H1 (cell line): ENCODE data around the gene SLC41A1. TPM values are rescaled to one million over a fixed set of nuclear protein-coding genes. Genes with fewer than 3 reads are reported as not detected.

ENCODE experiments used
- CTCF ChIA-PET: fragments of 300-600 bp; sonication (Branson Sonifier 250); formaldehyde crosslinking; loops from one replicate; lab custom pipeline; 2021; ENCODE audit not compliant: partially characterized antibody; lab: Charles Lee
- POLR2A ChIA-PET: fragments of 300-600 bp; sonication (Branson Sonifier 250); formaldehyde crosslinking; loops from one replicate; lab custom pipeline; 2021; ENCODE audit warnings: inconsistent platforms; ENCODE audit not compliant: partially characterized antibody; lab: Charles Lee
- DNase-seq, 2 experiments: peaks; one replicate each; pipeline versions ENCODE4 v3.0.0 to v3.0.0-alpha.2; 2010 to 2022; ENCODE audit warnings: low spot score in 2 of 2, low read depth in 1 of 2, mixed read lengths in 1 of 2
- FAIRE-seq: peaks from 2 replicates; lab custom pipeline; 2011; peaks lifted over from hg19 to GRCh38; lab: Jason Lieb, UNC
- H2AFZ ChIP-seq: 2 replicates; pipeline ENCODE4 v1.8.1; 2012; ENCODE audit warnings: low read length, inconsistent platforms
- H2AK5ac ChIP-seq: 2 replicates; pipeline ENCODE4 v1.6.1; 2013; ENCODE audit warnings: low read depth, low read length
- H2BK120ac ChIP-seq: replicated peaks from 2 replicates; pipeline ENCODE3; 2013; ENCODE audit warnings: low read depth, low read length, inconsistent platforms
- H2BK12ac ChIP-seq: 2 replicates; pipeline ENCODE4 v1.6.1; 2013; ENCODE audit warnings: low read depth, low read length
- H2BK15ac ChIP-seq: 2 replicates; pipeline ENCODE4 v1.6.1; 2013; ENCODE audit warnings: low read length
- H2BK20ac ChIP-seq: 2 replicates; pipeline ENCODE4 v1.6.1; 2013; ENCODE audit warnings: low read length
- H2BK5ac ChIP-seq: 2 replicates; pipeline ENCODE4 v1.6.1; 2013; ENCODE audit warnings: low read depth, low read length
- H3K14ac ChIP-seq: 2 replicates; pipeline ENCODE4 v1.6.1; 2013; ENCODE audit warnings: inconsistent platforms; ENCODE audit not compliant: insufficient read length
- H3K18ac ChIP-seq: 2 replicates; pipeline ENCODE4 v1.6.1; 2013; ENCODE audit warnings: low read length; ENCODE audit errors: extremely low read depth
- H3K23ac ChIP-seq: 2 replicates; pipeline ENCODE4 v1.6.1; 2013; ENCODE audit warnings: inconsistent platforms; ENCODE audit not compliant: insufficient read length
- H3K23me2 ChIP-seq: 2 replicates; pipeline ENCODE4 v1.6.1; 2013; ENCODE audit warnings: low read depth, low read length
- H3K27ac ChIP-seq: 2 replicates; pipeline ENCODE4 v1.6.1; 2011; ENCODE audit warnings: low read depth, low read length, inconsistent platforms
- H3K27me3 ChIP-seq, 4 experiments: replicated peaks in 1 of 4; 1 replicate in 1 of 4; 2 replicates in 3 of 4; pipeline versions ENCODE4 v1.6.1 to v1.8.1; 2011 to 2013; ENCODE audit warnings: low read length in 3 of 4, mild to moderate bottlenecking in 3 of 4, inconsistent platforms in 2 of 4, mixed read lengths in 2 of 4, moderate library complexity in 1 of 4; ENCODE audit not compliant: control insufficient read depth in 3 of 4, insufficient read depth in 3 of 4; ENCODE audit errors: extremely low read depth in 1 of 4
- H3K36me3 ChIP-seq, 4 experiments: 2 replicates each; pipeline versions ENCODE4 v1.6.1 to v1.8.1; 2011 to 2013; ENCODE audit warnings: mild to moderate bottlenecking in 4 of 4, low read length in 3 of 4, moderate library complexity in 2 of 4, control low read depth in 1 of 4, inconsistent platforms in 1 of 4; ENCODE audit not compliant: insufficient read depth in 4 of 4, control insufficient read depth in 2 of 4
- H3K4ac ChIP-seq: replicated peaks from 2 replicates; pipeline ENCODE3; 2013; ENCODE audit warnings: low read length, low read depth, mixed read lengths, inconsistent platforms; ENCODE audit not compliant: insufficient read length
- H3K4me1 ChIP-seq, 4 experiments: replicated peaks in 1 of 4; 1 replicate in 1 of 4; 2 replicates in 3 of 4; pipeline versions ENCODE4 v1.6.1 to v1.8.1; 2011 to 2013; ENCODE audit warnings: low read length in 3 of 4, inconsistent platforms in 2 of 4, mixed read lengths in 1 of 4; ENCODE audit not compliant: insufficient read depth in 4 of 4, control insufficient read depth in 3 of 4
- H3K4me2 ChIP-seq, 2 experiments: 2 replicates each; pipeline versions ENCODE4 v1.6.1 to v1.8.1; 2011 to 2013; ENCODE audit warnings: low read depth in 2 of 2, low read length in 2 of 2, control low read depth in 1 of 2, inconsistent platforms in 1 of 2, mild to moderate bottlenecking in 1 of 2; ENCODE audit not compliant: insufficient read depth in 1 of 2
- H3K4me3 ChIP-seq, 4 experiments: fragments of 200-600, 300-600 bp in 1 of 4; sonication (generic), shearing (Covaris generic), sonication (Bioruptor Twin) in 1 of 4; 2 replicates each; pipeline versions ENCODE4 v1.5.1 to v1.8.1; 2011 to 2016; ENCODE audit warnings: low read length in 4 of 4, low read depth in 3 of 4, control low read depth in 2 of 4, inconsistent platforms in 2 of 4, mild to moderate bottlenecking in 2 of 4, mixed read lengths in 1 of 4, moderate library complexity in 1 of 4; ENCODE audit not compliant: insufficient read depth in 2 of 4; ENCODE audit errors: extremely low read depth in 1 of 4
- H3K56ac ChIP-seq: replicated peaks from 2 replicates; pipeline ENCODE3; 2013; ENCODE audit warnings: low read depth, mild to moderate bottlenecking, mixed read lengths, low read length, inconsistent platforms; ENCODE audit not compliant: insufficient read length
- H3K79me1 ChIP-seq: 2 replicates; pipeline ENCODE4 v1.6.1; 2013; ENCODE audit warnings: low read depth, low read length, control low read depth
- H3K79me2 ChIP-seq, 2 experiments: 2 replicates each; pipeline versions ENCODE4 v1.6.1 to v1.8.1; 2012 to 2013; ENCODE audit warnings: low read length in 2 of 2, mild to moderate bottlenecking in 2 of 2, inconsistent platforms in 1 of 2; ENCODE audit not compliant: insufficient read depth in 2 of 2, control insufficient read depth in 1 of 2
- H3K9ac ChIP-seq, 4 experiments: replicated peaks in 1 of 4; 1 replicate in 1 of 4; 2 replicates in 3 of 4; pipeline versions ENCODE4 v1.6.1 to v1.8.1; 2011 to 2013; ENCODE audit warnings: low read depth in 3 of 4, low read length in 3 of 4, control low read depth in 2 of 4, mild to moderate bottlenecking in 2 of 4, moderate library complexity in 2 of 4, inconsistent platforms in 1 of 4; ENCODE audit errors: extremely low read depth in 1 of 4
- H3K9me3 ChIP-seq, 2 experiments: 2 replicates each; pipeline versions ENCODE4 v1.6.1 to v1.8.1; 2012 to 2013; ENCODE audit warnings: mild to moderate bottlenecking in 2 of 2, moderate library complexity in 2 of 2, control low read depth in 1 of 2, inconsistent platforms in 1 of 2, low read depth in 1 of 2, low read length in 1 of 2, mixed read lengths in 1 of 2; ENCODE audit not compliant: insufficient read depth in 2 of 2
- H4K20me1 ChIP-seq, 2 experiments: replicated peaks in 1 of 2; 2 replicates each; pipeline versions ENCODE3 to v1.8.1; 2011 to 2013; ENCODE audit warnings: inconsistent platforms in 2 of 2, low read length in 2 of 2, mild to moderate bottlenecking in 1 of 2; ENCODE audit not compliant: insufficient read depth in 2 of 2, control insufficient read depth in 1 of 2
- H4K5ac ChIP-seq: 2 replicates; pipeline ENCODE4 v1.6.1; 2013; ENCODE audit warnings: low read length, low read depth, mixed read lengths, inconsistent platforms; ENCODE audit not compliant: insufficient read length
- H4K8ac ChIP-seq: 2 replicates; pipeline ENCODE4 v1.8.0; 2013; ENCODE audit warnings: mild to moderate bottlenecking, moderate library complexity, low read length, inconsistent platforms; ENCODE audit not compliant: insufficient read depth; ENCODE audit errors: extremely low read depth
- H4K91ac ChIP-seq: replicated peaks from 2 replicates; pipeline ENCODE3; 2013; ENCODE audit warnings: low read length, mixed read lengths, inconsistent platforms; ENCODE audit not compliant: insufficient read length
- BACH1 ChIP-seq: IDR thresholded peaks from 2 replicates; pipeline ENCODE4 v1.6.1; 2012; ENCODE audit warnings: low read length, improper control_type of control experiment
- CHD2 ChIP-seq: IDR thresholded peaks from 2 replicates; pipeline ENCODE4 v1.6.1; 2012; ENCODE audit warnings: low read length, improper control_type of control experiment
- FOSL1 ChIP-seq: IDR thresholded peaks from 2 replicates; pipeline ENCODE4 v1.6.1; 2011; ENCODE audit warnings: mild to moderate bottlenecking, low read depth, low read length, moderate library complexity; ENCODE audit not compliant: insufficient read depth
- GTF2F1 ChIP-seq: IDR thresholded peaks from 2 replicates; pipeline ENCODE4 v1.6.1; 2012; ENCODE audit warnings: low read depth, low read length, improper control_type of control experiment, borderline replicate concordance
- KDM4A ChIP-seq: IDR thresholded peaks from one replicate; pipeline ENCODE4 v1.7.1; 2012; ENCODE audit warnings: low read depth, mild to moderate bottlenecking, moderate library complexity, low read length, inconsistent platforms; ENCODE audit not compliant: severe bottlenecking
- MAFK ChIP-seq: IDR thresholded peaks from 2 replicates; pipeline ENCODE4 v1.6.1; 2012; ENCODE audit warnings: low read depth, mild to moderate bottlenecking, improper control_type of control experiment, low read length
- NRF1 ChIP-seq: IDR thresholded peaks from 2 replicates; pipeline ENCODE4 v1.6.1; 2011; ENCODE audit warnings: mild to moderate bottlenecking, low read depth, low read length, improper control_type of control experiment
- POU5F1 ChIP-seq: IDR thresholded peaks from 2 replicates; pipeline ENCODE4 v1.6.1; 2011; ENCODE audit warnings: low read depth, mild to moderate bottlenecking, low read length, moderate library complexity
- RFX5 ChIP-seq: IDR thresholded peaks from 2 replicates; pipeline ENCODE4 v1.6.1; 2011; ENCODE audit warnings: low read depth, low read length, improper control_type of control experiment, borderline replicate concordance
- RNF2 ChIP-seq: fragments of 200-900, 300-1000 bp; sonication (generic); IDR thresholded peaks from 2 replicates; pipeline ENCODE4 v1.7.1; 2016; ENCODE audit warnings: borderline replicate concordance, low read depth, mild to moderate bottlenecking, antibody characterized with exemption, low read length; ENCODE audit not compliant: poor library complexity, severe bottlenecking; ENCODE audit errors: missing control alignments
- SIN3A ChIP-seq, 2 experiments: IDR thresholded peaks in 1 of 2; conservative IDR thresholded peaks in 1 of 2; 2 replicates each; pipeline ENCODE4 v1.6.1; 2011 to 2012; ENCODE audit warnings: low read length in 2 of 2, improper control_type of control experiment in 1 of 2, low read depth in 1 of 2, mild to moderate bottlenecking in 1 of 2
- WGBS, 2 experiments: shearing (Covaris generic) in 1 of 2; methylation state at CpG; one replicate each; pipeline versions ENCODE4 v1.1.6 to v1.1.7; 2013 to 2015; ENCODE audit warnings: low lambda C conversion rate in 2 of 2, mixed read lengths in 2 of 2, inconsistent platforms in 1 of 2, low coverage in 1 of 2, missing lambda C conversion rate in 1 of 2; ENCODE audit not compliant: insufficient replicate concordance in 2 of 2, insufficient coverage in 1 of 2, insufficient read length in 1 of 2; ENCODE audit errors: extremely low coverage in 1 of 2, missing lambda C conversion rate in 1 of 2; 5-methylcytosine and 5-hydroxymethylcytosine counted together
- polyA plus RNA-seq, 7 experiments: library from polyadenylated mRNA; depleted of rRNA in 3 of 7; stranded (reverse) in 5 of 7; unstranded in 2 of 7; fragments of >200 nt in 5 of 7; fragments of 200-250 nt in 2 of 7; gene quantifications; 1 replicate in 5 of 7; 2 replicates in 1 of 7; 4 replicates in 1 of 7; pipeline versions ENCODE4 v1.2.1 to v1.2.3, GENCODE V29; 2011 to 2013; ENCODE audit warnings: missing spikeins in 2 of 7, mixed read lengths in 2 of 7
- total RNA-seq: library from RNA; stranded (reverse); fragmentation: NEBNext Ultra II Directional; extraction: Animal tissue kit (Norgen Biotek cat#: 25700); gene quantifications from 2 replicates; pipeline ENCODE4 v1.2.1, GENCODE V29; 2021
- TF ChIP-seq, protein P1 (sequence below): IDR thresholded peaks from 2 replicates; pipeline ENCODE4 v1.6.1; 2012; ENCODE audit warnings: inconsistent platforms
- TF ChIP-seq, protein P2 (sequence below): IDR thresholded peaks from 2 replicates; pipeline ENCODE4 v1.6.1; 2011; ENCODE audit warnings: low read depth, mild to moderate bottlenecking, low read length; ENCODE audit not compliant: insufficient read depth

SLC41A1 gene
- total and polyA plus RNA-seq, 2 of the 8 experiments (the other 6 are each of a cell fraction or from before 2014, with no cell fraction given): 41.2 to 42.3 TPM

DNA sequence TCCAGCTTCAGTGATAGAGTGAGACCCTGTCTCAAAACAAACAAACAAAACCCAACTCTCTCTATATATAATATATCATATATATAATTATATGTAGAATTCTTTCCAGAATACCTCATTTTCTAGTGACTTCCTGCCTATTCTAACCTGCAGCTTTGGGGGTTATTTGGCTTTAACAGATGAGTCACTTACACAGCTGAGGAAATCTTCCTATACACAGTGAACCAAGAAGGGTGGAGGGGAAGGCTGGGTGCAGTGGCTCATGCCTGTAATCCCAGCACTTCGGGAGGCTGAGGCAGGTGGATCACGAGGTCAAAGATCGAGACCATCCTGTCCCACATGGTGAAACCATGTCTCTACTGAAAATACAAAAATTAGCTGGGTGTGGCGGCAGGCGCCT lies 47.0 kb downstream of the SLC41A1 start:
- Histone ChIP-seq H2BK120ac (no peak overlapping the region), H3K9ac (no peak overlapping the region), H4K91ac (no peak overlapping the region), H3K36me3 (no peaks in the 10 kb centered on the region), H3K27me3 (no peaks in the 10 kb centered on the region), H3K79me1 (no peaks in the 10 kb centered on the region), H3K4me1 (no peaks in the 10 kb centered on the region), H3K23me2 (no peaks in the 10 kb centered on the region), H3K56ac (no peak overlapping the region), H2AFZ (no peak overlapping the region), H2BK20ac (no peak overlapping the region), H3K79me2 (no peaks in the 10 kb centered on the region), H3K14ac (no peak overlapping the region), H3K18ac (no peak overlapping the region), H3K27ac (no peak overlapping the region), H4K20me1 (no peaks in the 10 kb centered on the region), H3K4ac (no peak overlapping the region), H4K5ac (no peak overlapping the region), H2AK5ac (no peak overlapping the region), H3K4me2 (no peak overlapping the region), H3K4me3 (no peak overlapping the region), H2BK12ac (no peak overlapping the region), H2BK5ac (no peak overlapping the region), H3K9me3 (no peaks in the 10 kb centered on the region), H2BK15ac (no peak overlapping the region), H4K8ac (no peak overlapping the region), H3K23ac (no peak overlapping the region)
- FAIRE-seq: no peak
- ChIA-PET CTCF (interaction anchor here (1.2 to 1.9 kb wide), 4 partner anchors 8 to 212 kb away, joined by 5 read pairs; no protein-coding TSS in a partner anchor), POLR2A (interaction anchor here (0.6 to 1.9 kb wide), 7 partner anchors 8 to 135 kb away, joined by 3 to 7 read pairs (median 4); partner anchors contain the start of gene RAB29)
- WGBS, 2 experiments: 65% methylated on average over 5 of the region's 5 CpGs; no CpG with 5 or more reads in 1 of the 2 experiments
- no peak for DNase-seq
- TF ChIP-seq CHD2 (no peak), FOSL1 (no peak), MAFK (no peak), SIN3A (conservative IDR thresholded peaks at IDR 0.05 in 1 of 2, IDR thresholded peaks at IDR 0.05 in 1 of 2; ENCODE audit: low read depth in 1 of 2, low read length in 2 of 2) (no peak), KDM4A (no peak), RFX5 (no peak), POU5F1 (no peak), RNF2 (no peak), GTF2F1 (no peak), BACH1 (no peak), NRF1 (no peak)
- TF ChIP-seq, protein P1, sequence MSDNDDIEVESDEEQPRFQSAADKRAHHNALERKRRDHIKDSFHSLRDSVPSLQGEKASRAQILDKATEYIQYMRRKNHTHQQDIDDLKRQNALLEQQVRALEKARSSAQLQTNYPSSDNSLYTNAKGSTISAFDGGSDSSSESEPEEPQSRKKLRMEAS: no peak
- TF ChIP-seq, protein P2, sequence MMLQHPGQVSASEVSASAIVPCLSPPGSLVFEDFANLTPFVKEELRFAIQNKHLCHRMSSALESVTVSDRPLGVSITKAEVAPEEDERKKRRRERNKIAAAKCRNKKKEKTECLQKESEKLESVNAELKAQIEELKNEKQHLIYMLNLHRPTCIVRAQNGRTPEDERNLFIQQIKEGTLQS: no peak
